HG03354 (cell line): Measurements from ENCODE around the gene SLC35B2.

Experiments
- ATAC-seq: cut with Tn5 transposase; IDR thresholded peaks from one replicate; pipeline ENCODE4 v1.9.1; 2021; ENCODE audit warnings: mild to moderate bottlenecking; ENCODE audit not compliant: unreplicated experiment, poor library complexity, severe bottlenecking

The SLC35B2 gene

GRCh38 chr6:44289726-44290260 is 32.5 kb upstream of the SLC35B2 start:
- ATAC-seq = no peak

DNA sequence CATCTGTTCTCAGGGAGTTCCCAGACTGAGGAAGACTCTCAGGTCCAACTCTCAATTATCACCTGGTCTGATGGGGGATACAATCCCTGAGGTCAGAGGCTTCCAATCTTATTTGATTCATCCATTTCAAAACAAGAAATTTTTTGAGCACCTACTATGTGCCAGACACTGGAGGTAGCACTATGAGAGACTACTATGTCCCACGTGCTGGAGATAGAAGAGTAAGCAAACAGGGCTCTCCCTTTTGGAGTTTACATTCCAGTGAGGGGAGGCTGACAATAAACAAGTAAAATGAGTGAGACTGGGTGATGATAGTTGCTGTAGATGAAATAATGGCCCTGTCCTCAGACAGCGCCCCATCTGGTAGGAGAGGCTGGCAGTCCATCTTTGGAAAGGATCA is 29.4 kb upstream of the SLC35B2 start:
- no peak for ATAC-seq

GRCh38 chr6:44286285-44286565 is 28.9 kb upstream of the SLC35B2 start:
- no peak for ATAC-seq

- no peak for ATAC-seq
These were observed 28.4 kb upstream of the SLC35B2 start for GRCh38 chr6:44285552-44286284.

DNA sequence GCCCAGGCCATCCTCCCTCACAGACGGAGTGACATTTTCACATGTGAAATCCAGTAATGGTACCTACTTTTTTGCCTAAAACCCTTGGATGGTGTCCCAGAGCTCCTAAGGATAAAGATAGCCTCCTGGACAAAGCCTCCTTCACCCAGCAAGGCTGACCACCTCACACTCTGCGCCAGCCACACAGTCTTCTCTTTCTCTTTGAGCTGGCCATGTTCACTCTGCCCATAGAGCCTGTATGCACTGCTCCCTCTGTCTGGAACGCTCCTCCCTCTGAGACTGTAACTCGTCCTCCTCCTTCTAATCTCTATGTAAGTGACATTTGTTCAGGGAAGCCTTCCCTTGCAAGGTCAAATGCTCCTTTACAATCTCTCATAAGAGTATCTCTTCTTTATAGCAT is 27.5 kb upstream of the SLC35B2 start:
- ATAC-seq = no peak

DNA sequence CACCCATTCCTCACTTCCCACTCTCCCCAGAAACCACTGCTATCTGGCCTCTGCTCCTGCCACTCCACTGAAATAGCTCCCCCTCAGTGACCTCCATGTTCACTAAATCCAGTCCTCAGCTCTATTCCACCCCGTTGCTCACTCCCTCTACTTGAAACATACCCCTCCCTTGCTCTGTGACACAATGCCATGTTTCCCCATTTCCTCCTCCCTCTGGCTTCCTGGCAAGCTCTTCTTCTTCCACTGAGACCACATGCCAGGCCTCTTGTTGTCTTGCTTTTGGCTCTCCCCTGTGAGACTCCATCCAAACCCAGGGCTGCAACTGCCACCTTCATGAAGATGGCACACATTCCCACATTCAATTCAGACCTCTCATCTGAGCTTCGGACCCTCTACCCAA is 26.8 kb upstream of the SLC35B2 start:
- no peak for ATAC-seq

DNA sequence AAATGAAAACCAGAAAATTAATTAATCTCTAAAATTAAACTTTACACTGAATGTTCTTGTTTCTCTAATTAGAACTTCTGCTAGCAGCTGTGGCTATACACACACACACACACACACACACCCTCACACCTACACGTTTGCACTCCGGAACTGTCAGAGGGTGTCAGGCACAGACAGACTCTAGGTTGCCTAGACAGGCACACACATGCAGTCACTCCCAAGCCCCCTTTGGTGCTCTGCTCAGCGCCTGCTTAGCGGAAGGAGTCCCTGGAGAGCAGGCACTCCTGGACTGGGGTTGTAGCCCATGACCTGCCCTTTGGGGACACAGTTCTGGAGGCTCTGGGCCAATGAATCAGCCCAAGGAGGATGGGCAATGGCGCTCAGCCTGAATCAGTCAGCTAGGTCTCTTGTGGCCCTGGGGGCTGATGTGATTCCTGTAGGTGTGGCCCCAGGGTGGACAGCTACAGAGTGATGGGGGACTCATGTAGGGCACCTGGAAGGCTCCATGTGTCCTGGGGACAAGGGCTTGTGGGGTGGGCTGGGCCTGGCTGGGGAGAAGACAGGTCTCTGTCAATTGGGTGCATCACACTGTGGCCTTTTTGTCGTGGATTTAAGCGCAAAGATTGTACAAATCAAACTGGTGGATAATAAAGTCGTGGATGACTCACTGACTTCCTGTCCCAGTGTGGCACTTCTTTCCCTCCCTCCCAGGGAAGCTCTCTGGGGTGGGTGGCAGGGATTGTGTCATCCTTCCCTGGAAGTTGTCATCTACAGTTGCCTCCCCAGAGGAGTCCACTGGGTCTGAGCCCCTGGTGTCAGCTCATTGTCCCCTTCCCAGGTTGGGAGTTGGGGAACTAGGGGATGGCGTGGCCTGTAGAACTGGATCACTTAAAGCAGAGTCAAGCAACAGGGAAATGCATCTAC is 21.7 kb upstream of the SLC35B2 start:
- no peak for ATAC-seq

- ATAC-seq = no peak
These were observed 21.0 kb upstream of the SLC35B2 start for GRCh38 chr6:44278315-44278714.

DNA sequence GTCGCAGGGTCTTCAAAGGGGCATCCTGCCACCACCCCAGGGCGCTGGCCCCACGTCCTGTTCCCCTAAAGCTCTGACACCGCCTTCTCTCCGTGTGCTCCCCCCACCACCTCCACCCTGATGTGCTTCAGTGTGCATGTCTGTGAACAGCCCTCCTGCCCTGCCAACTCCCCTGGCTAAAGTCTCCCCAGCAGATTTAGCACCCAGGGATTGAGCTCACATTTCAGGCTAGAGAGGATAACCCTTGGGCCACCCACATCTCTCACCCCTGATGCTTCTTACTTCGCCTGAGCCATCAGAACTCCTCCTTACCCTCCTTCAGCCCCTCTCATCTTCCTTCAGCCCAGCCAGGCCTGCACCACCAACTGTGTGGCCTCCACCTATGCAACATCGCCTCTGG is 20.4 kb upstream of the SLC35B2 start:
- no peak for ATAC-seq

GRCh38 chr6:44276667-44277640 is 19.6 kb upstream of the SLC35B2 start:
- ATAC-seq = no peak

DNA sequence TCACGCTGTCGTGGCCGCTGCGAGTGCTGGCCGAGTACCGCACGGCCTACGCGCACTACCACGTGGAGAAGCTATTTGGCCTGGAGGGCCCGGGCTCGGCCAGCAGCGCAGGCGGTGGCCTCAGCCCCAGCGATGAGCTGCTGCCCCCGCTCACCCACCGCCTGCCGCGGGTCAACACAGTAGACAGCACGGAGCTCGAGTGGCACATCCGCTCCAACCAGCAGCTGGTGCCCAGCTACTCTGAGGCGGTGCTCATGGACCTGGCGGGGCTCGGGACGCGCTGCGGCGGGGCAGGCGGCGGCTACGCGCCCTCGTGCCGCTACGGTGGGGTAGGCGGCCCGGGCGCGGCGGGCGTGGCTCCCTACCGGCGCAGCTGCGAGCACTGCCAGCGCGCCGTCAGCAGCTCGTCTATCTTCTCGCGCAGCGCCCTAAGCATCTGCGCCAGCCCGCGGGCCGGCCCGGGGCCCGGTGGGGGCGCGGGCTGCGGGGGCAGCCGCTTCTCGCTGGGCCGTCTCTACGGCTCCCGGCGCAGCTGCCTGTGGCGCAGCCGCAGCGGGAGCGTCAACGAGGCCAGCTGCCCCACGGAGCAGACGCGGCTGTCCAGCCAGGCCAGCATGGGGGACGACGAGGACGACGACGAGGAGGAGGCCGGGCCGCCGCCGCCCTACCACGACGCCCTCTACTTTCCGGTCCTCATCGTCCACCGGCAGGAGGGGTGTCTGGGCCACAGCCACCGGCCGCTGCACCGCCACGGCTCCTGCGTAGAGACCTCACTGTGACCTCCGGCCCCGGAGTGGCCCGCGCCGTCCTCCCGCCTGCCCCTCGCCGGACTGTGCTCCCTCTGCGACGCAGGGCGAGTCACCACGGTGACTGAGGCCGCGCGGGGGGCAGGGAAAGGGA is 18.7 kb upstream of the SLC35B2 start:
- ATAC-seq = no peak

DNA sequence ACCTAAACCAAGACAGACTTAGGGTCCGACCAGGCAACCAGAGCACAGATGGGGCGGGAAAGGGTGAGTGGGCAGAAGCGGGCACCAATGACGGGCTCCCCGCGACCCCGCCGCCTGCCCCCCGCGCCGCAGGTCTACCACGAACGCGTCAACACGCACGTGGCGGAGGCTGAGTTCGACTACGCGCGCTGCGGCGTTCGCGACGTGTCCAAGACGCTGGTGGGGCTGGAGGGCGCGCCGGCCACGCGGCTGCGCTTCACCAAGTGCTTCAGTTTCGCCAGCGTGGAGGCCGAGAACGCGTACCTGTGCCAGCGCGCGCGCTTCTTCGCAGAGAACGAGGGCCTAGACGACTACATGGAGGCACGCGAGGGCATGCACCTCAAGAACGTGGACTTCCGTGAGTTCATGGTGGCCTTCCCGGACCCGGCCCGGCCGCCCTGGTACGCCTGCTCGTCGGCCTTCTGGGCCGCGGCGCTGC is 18.0 kb upstream of the SLC35B2 start:
- ATAC-seq = no peak

DNA sequence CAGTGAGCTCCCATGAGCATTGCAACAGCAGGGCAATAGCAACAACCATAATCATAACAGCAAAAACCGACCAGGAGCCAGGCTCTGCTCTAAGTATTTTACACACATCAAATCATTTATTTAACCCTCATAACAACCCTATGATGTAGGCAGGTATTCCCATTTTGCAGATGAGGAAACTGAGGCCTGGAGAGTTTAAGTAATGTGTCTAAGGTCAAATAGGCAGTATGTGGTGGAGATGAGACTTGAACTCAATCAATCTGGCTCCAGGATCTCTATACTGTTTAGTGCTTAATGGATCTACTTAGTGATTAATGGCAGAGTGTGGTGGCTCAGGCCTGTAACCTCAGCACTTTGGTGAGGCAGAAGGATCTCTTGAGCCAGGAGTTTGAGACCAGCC is 16.3 kb upstream of the SLC35B2 start:
- ATAC-seq = no peak

GRCh38 chr6:44272999-44273566 is 15.8 kb upstream of the SLC35B2 start:
- ATAC-seq = no peak

DNA sequence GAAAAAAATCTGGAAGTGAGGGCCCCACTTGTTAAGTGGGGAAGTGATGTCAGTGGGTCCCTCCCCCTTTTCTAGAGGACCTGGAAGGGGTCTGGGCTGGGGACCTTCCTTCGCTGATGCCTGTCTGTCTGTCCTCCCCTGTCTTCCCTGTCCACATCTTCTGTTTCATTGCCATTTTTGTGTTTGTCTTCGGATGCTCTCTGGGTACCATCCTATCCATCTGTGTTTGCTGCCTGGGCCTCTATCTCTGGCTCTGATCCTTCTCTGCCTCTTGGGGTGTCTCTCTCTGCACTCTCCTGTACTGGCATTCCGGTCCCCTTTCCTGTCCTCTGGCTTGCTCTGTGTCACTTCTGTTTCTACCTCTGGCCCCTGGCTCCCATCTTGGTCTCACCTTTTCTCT is 15.2 kb upstream of the SLC35B2 start:
- no peak for ATAC-seq

DNA sequence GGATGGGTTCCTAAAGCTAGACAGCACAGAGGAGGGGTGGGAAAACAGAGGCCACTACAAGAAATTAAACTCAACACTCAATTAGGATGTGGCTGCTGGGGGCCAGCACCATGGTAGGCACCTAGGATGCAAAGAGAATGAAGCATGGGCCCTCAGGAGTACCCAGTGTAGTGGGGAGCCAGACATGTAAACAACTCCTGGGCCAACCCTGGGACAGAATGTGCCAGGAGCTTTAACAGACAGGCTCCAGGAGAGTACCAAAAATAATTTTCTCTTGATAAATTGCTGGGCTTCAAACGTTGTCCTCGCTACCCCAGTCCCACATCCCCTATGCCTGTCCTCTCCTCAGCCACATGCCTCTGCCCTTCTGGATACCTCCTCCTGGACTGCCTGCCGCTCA is 14.6 kb upstream of the SLC35B2 start:
- ATAC-seq = no peak

DNA sequence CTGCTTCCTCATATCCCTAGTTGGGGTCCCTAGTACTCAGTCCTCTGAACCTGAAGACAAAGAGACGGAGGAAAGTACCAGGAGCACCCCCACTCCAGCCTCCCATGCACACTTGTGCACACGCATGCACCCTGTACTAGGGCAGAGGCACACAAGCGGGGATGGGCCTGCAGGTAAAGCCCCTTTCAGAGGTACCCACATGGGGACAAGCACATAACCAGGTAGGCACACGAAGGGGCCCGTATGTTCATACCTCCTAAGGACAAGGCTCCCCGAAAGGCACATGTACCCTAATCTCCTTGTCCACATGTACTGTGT is 14.0 kb upstream of the SLC35B2 start:
- ATAC-seq = no peak

GRCh38 chr6:44270526-44271405 is 13.4 kb upstream of the SLC35B2 start:
- no peak for ATAC-seq
